Prostate gland (tissue), 2 donors: ENCODE measurements around the gene SLC43A3. TPM values are rescaled to one million over a fixed set of nuclear protein-coding genes. Genes with fewer than 3 reads are reported as not detected.

Experiments used
- DNase-seq: peaks from one replicate; pipeline ENCODE4 v3.0.0-alpha.2; 2019; ENCODE audit warnings: low spot score
- H3K27ac ChIP-seq, 2 donors: fragments of 200-600 bp; sonication (generic); 2 replicates each; pipeline ENCODE4 v1.5.1; 2017 to 2019
- H3K27me3 ChIP-seq: fragments of 200-600 bp; sonication (generic); replicated peaks from 2 replicates; pipeline ENCODE4 v1.5.1; 2019; ENCODE audit not compliant: insufficient read depth
- H3K36me3 ChIP-seq, 2 donors: fragments of 200-600 bp; sonication (generic); 1 replicate in 1 of 2; 2 replicates in 1 of 2; pipeline versions ENCODE4 v1.5.1 to v1.8.1; 2017 to 2019
- H3K4me1 ChIP-seq: fragments of 200-600 bp; sonication (generic); replicated peaks from 2 replicates; pipeline ENCODE4 v1.5.1; 2019
- H3K4me3 ChIP-seq, 2 donors: fragments of 200-600 bp; sonication (generic); 2 replicates each; pipeline ENCODE4 v1.5.1; 2017 to 2019
- H3K9me3 ChIP-seq: fragments of 200-600 bp; sonication (generic); 2 replicates; pipeline ENCODE4 v1.5.1; 2017
- POLR2A ChIP-seq: fragments of 450-650 bp; IDR thresholded peaks from one replicate; pipeline ENCODE4 v1.6.1; 2016; ENCODE audit warnings: antibody characterized with exemption, mild to moderate bottlenecking
- POLR2AphosphoS5 ChIP-seq: sonication (generic); formaldehyde crosslinking; IDR thresholded peaks from one replicate; pipeline ENCODE4 v1.6.1; 2017; ENCODE audit warnings: antibody characterized with exemption
- WGBS: methylation state at CpG from one replicate; pipeline ENCODE4 v1.1.5; 2018; 5-methylcytosine and 5-hydroxymethylcytosine counted together
- intact Hi-C: fragments of 100-400 bp; cut with DNase I; formaldehyde crosslinking; loops from one replicate; pipeline ENCODE4 v1.14.2; 2022
- total RNA-seq, 2 donors: library from RNA; depleted of rRNA; stranded (reverse); fragments of >200 nt; gene quantifications; one replicate each; pipeline ENCODE4 v1.1.0, GENCODE V29; 2016
- TF ChIP-seq, protein P1 (sequence below), 4 experiments: fragments of 200-600 bp in 2 of 4; fragments of 450-650 bp in 2 of 4; sonication (generic) in 2 of 4; IDR thresholded peaks; 1 replicate in 3 of 4; 2 replicates in 1 of 4; pipeline ENCODE4 v1.5.1; 2016 to 2019; ENCODE audit warnings: antibody characterized with exemption in 4 of 4, mild to moderate bottlenecking in 2 of 4, moderate library complexity in 2 of 4

The SLC43A3 gene
- total RNA-seq, 2 donors from 2014 or later = 23.3 to 39.8 TPM

DNA sequence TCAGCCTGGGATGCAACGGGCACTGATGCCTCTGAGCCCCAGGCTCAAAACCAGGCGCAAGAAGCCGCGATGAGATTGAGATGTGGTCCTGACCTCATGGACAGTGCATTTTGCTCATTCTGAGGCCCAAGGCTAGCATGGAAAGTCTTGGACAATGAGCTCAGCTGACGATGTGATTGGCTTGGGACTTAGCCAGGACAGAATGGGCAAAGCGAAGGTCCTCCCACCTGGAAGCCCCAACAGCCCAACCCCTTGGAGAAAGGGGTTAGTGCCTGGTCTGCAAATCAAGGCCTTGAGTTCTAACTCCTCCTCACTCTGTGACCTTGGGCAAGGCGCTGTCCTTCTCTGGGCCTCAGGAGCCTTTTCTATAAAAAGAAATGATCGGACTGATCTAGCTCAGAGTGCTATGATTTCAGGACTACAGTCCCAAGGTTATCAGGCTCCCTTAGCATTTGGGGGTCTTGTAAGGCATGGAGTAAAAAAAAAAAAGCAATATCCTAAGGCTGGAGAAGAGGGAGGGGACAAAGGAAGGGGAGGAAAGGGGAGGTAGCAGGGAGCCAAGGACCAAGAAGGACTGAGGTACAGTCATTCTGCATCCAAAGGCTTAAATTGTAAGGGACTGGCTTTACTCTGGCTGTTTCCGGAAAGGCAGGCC lies 2.7 kb downstream of the SLC43A3 start:
- intact Hi-C loops = loop anchor here (10.0 kb wide), 1 partner anchor 1721 kb away; the partner anchor contains the start of gene FAM111A
- Histone ChIP-seq H3K27ac (no peak overlapping the region), H3K4me1 (no peaks in the 10 kb centered on the region), H3K36me3 (no peaks in the 10 kb centered on the region), H3K27me3 (no peaks in the 10 kb centered on the region), H3K4me3 (no peak overlapping the region), H3K9me3 (no peaks in the 10 kb centered on the region)
- no peak for DNase-seq
- no peak for TF ChIP-seq POLR2A
- no peak for TF ChIP-seq POLR2AphosphoS5
- TF ChIP-seq, protein P1, sequence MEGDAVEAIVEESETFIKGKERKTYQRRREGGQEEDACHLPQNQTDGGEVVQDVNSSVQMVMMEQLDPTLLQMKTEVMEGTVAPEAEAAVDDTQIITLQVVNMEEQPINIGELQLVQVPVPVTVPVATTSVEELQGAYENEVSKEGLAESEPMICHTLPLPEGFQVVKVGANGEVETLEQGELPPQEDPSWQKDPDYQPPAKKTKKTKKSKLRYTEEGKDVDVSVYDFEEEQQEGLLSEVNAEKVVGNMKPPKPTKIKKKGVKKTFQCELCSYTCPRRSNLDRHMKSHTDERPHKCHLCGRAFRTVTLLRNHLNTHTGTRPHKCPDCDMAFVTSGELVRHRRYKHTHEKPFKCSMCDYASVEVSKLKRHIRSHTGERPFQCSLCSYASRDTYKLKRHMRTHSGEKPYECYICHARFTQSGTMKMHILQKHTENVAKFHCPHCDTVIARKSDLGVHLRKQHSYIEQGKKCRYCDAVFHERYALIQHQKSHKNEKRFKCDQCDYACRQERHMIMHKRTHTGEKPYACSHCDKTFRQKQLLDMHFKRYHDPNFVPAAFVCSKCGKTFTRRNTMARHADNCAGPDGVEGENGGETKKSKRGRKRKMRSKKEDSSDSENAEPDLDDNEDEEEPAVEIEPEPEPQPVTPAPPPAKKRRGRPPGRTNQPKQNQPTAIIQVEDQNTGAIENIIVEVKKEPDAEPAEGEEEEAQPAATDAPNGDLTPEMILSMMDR (IDR thresholded peaks at IDR 0.05) = no peak
- 89% methylated on average over 9 of the region's 9 CpGs for WGBS

DNA sequence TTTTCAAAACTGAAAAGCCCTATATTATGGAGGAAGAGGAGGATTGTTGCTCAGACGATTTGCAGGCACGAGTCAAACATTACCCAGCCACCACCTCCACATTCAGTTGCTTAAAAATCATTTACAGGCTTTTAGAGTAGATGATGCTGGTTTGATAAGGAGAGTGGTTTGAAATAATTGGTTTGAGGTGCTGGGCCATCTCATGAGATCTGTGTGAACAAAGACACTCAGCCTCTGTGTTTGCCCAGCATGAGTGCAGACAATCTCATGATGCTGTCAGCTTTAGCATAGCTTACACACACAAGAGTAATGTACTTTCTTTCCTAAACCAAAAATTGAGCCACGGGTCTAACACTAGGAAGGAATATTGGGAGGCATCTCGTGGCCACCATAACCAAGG lies 4.3 kb downstream of the SLC43A3 start:
- Histone ChIP-seq H3K9me3 (no peaks in the 10 kb centered on the region), H3K4me1 (no peaks in the 10 kb centered on the region), H3K27ac (no peak overlapping the region), H3K27me3 (no peaks in the 10 kb centered on the region), H3K4me3 (no peak overlapping the region), H3K36me3 (no peaks in the 10 kb centered on the region)
- no peak for TF ChIP-seq POLR2AphosphoS5
- TF ChIP-seq, protein P1 (IDR thresholded peaks at IDR 0.05) = no peak
- no peak for TF ChIP-seq POLR2A
- intact Hi-C loops = loop anchor here (10.0 kb wide), 1 partner anchor 1722 kb away; the partner anchor contains the start of gene FAM111A
- no peak for DNase-seq
- 73% methylated on average over 4 of the region's 4 CpGs for WGBS

DNA sequence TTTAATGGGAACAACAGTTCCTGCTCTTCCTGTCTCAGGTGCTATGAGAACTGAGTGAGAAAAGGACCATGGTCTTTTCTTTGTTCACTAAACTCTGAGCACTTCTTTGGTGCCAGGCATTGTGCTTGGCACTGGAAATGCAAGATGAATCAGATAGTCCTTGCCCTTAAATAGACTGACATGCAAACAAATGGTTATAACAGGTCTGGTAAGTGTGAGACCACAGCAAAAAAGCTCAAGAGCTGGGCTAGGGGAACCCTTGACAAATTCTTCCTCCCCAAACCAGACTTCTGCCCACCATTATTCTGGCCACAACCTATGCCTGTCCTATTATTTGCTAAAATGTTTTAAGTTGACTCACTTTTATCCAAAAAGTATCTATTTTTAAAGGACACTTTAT lies 5.1 kb downstream of the SLC43A3 start:
- DNase-seq = no peak
- Histone ChIP-seq H3K4me3 (no peak overlapping the region), H3K9me3 (no peaks in the 10 kb centered on the region), H3K27ac (no peak overlapping the region), H3K36me3 (no peaks in the 10 kb centered on the region), H3K4me1 (no peaks in the 10 kb centered on the region), H3K27me3 (no peaks in the 10 kb centered on the region)
- no peak for TF ChIP-seq POLR2AphosphoS5
- TF ChIP-seq, protein P1 (IDR thresholded peaks at IDR 0.05) = no peak
- no peak for TF ChIP-seq POLR2A
- intact Hi-C loops = loop anchor here (10.0 kb wide), 1 partner anchor 1723 kb away; the partner anchor contains the start of gene FAM111A

DNA sequence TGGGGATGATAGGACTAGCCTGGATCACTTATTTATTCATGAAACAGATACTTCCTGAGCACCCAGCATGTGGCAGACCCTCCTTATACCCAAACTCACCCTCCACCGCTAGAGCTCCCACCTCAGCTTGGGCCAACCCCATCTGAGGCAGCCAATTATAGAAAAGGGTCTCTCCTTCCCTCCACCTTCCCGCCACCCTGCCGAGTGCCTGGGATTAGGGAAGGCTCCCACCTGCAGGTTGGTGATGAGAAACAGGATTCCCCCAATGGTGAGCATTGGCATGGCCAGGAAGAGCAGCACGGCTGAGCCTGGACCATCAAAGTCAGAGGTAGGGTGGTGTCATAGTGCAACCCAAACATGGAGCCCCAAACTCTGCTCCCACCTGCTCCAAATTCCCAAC lies 5.9 kb downstream of the SLC43A3 start:
- H3K27ac ChIP-seq = no peak overlapping the region
- no peaks in the 10 kb centered on the region for H3K36me3 ChIP-seq
- 97% methylated on average over 4 of the region's 4 CpGs for WGBS
- TF ChIP-seq, protein P1 (IDR thresholded peaks at IDR 0.05) = no peak
- TF ChIP-seq POLR2A (no peak), POLR2AphosphoS5 (no peak)
- DNase-seq = no peak
- intact Hi-C loops = loop anchor here (10.0 kb wide), 1 partner anchor 1724 kb away; the partner anchor contains the start of gene FAM111A
- no peaks in the 10 kb centered on the region for H3K27me3 ChIP-seq
- no peaks in the 10 kb centered on the region for H3K4me1 ChIP-seq
- H3K4me3 ChIP-seq = no peak overlapping the region
- H3K9me3 ChIP-seq = no peaks in the 10 kb centered on the region

DNA sequence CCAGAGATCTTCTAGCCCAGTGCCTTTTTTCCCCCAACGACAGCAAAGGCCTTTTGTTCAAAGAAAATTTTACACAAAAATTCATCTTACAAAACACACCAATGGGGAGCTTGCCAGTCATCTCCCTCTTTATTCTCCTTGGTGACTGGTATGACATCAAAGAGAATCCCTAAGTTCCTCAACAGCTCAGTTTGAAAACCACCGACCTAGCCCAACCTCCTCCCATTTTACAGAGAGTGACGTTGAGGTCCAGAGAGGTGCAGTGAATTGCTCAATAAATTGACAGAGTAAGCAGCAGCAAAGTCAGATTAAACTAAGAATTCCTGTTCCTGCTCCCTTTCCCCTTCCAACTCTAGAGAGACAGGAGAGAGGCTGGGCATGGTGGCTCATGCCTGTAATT lies 7.8 kb downstream of the SLC43A3 start:
- no peak overlapping the region for H3K4me3 ChIP-seq

More for the DNA sequence above, 7.8 kb downstream of the SLC43A3 start:
- WGBS = 85% methylated on average over 3 of the region's 3 CpGs
- no peaks in the 10 kb centered on the region for H3K9me3 ChIP-seq
- DNase-seq = no peak
- no peaks in the 10 kb centered on the region for H3K36me3 ChIP-seq
- intact Hi-C loops = no loop called here
- no peak overlapping the region for H3K27ac ChIP-seq
- TF ChIP-seq POLR2A (no peak), POLR2AphosphoS5 (no peak)
- H3K4me1 ChIP-seq = no peaks in the 10 kb centered on the region
- H3K27me3 ChIP-seq = no peaks in the 10 kb centered on the region
